HG03457 (cell line): ENCODE data around the gene TDRD9.

Experiments used
- ATAC-seq: cut with Tn5 transposase; IDR thresholded peaks from one replicate; pipeline ENCODE4 v1.9.1; 2021; ENCODE audit warnings: moderate number of reproducible peaks; ENCODE audit not compliant: unreplicated experiment

The TDRD9 gene

DNA sequence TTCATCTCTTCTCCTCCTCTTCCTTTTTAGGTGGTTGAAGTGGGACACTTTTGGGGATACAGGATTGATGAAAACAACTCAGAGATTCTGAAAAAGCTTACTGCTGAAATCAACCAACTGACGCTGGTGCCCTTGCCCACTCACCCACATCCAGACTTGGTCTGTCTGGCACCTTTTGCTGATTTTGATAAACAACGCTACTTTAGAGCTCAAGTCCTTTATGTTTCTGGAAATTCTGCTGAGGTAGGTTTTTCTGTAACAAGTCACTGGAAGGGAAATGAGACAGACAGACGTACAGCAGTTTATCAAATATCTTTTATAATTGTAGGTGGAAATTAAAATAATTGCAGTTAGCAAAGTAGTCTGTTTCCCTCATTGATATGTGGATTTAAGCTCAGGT is 97.3 kb downstream of the TDRD9 start:
- ATAC-seq, result no peak

DNA sequence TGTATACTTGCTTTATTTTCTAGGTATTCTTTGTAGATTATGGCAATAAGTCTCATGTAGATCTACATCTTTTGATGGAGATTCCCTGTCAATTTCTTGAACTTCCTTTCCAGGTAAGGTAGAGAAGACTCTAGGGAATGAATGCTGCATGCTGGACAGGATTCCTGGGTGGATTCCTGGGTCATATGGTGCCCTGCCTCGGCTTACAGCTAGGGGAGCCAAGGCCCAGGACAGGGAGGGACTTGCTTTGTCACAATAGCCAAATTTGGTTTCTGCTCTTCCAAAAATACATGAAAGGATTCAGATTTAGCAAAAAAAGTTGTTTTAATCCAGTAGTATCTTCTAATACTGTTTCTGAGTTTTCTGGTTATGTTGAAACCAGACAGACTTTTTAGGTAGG is 97.8 kb downstream of the TDRD9 start:
- ATAC-seq, result no peak

DNA sequence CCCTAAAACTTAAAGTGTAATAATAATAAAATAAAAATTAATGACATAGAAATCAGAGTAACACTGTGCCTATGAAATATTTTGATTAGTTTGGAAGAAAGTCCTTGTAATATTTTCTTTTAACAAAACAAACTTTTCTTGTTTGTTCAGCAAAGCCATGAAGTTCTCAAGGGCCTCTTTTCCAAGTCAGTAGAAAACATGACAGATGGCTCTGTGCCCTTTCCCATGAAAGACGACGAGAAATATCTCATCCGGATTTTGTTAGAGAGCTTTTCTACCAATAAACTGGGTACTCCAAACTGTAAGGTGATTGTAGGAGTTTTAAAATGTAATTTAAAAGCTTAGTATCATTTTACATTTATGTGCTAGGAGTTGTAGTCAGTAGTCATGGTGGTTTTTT is 102.7 kb downstream of the TDRD9 start:
- ATAC-seq, result no peak

DNA sequence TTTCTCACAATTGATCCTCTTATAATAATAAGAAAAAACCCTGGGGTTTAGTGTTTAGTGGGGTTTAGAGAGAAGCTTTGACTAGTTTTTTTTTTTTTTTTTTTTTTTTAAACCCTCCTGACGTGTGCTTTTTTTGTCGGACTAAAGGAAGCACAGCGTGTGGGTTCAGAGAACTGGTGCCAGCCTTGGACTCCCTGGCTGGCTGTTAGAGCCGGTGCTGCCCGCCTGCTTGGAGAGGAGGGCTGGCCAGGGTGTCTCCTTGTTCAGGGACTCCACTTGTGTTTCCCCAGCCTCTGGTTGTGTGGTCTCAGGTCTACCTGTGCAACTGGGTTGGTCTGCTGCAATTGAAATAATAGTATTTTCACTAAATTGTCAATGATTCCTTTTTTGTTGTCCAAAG is 103.1 kb downstream of the TDRD9 start:
- ATAC-seq, result no peak

DNA sequence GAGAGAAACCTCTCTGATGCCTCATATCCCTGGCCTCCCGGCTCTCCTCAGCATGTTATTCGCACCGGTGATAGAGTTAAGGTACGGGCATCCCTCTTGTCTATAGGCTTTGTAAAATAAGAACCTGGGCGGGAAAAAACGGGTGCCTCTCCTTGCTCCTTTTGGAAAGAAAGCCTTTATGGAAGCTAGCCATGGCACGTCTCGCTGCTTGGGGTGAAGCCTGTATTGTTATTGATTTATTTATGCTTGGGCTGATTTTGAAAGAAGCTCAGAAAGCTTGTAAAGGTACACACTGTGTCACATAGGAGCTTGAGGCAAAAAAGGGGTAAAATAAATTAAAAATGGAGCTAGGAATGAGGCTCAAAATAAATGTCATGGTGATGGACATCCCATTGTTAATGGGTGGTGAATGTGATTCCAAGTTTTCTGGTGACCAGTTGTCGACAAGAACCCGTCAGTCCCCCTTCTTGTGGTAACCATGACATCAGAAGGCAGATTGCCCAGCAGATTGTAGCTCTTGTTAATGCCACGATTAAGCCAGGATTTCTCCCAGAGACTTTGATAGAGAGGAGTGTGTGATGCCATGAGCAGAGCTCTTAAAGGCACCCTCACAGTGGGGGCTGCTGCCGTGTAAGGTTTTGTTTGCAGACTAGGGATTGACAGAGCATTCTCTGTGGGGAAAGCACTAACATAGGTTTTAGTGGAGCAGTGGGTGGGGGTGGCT is 106.9 kb downstream of the TDRD9 start:
- ATAC-seq, result no peak

DNA sequence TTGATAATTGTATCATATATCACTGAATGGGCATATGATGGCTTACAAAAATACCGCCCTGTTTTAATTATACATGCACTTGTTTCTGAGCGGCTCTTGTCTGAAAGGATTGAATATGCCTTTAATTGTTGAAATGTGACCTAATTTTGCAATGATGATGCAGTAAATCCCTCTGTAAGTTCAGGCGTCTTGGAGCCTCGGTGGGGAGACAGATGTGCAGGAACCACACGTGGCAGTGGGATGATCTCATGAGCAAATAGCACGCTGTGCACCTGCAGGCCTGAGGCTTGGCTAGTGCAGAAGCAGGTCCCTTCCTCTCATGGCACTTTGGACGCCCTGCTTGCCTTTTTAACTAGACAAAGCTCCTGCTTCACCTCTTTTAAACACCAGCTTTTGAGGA is 108.0 kb downstream of the TDRD9 start:
- ATAC-seq, result no peak

DNA sequence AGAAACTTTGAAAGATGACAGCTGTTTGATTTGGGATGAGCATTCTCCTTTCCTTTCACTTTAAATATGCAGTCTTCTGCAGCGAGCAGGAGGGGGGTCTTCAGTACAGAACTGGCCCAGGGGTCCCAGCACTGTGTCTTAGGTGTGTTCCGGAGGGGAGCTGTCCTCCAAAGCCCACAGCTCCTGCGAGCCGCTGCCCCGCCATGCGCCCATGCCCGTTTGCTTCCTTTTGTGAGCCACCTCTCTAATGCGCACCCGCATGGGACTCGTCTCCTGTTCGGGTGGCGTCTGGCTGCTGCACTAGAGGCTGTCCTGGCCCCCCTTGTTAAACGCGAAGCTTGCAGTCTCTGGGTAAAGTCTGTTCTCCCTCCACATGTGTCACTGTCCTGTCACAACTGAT is 108.8 kb downstream of the TDRD9 start:
- ATAC-seq, result no peak

DNA sequence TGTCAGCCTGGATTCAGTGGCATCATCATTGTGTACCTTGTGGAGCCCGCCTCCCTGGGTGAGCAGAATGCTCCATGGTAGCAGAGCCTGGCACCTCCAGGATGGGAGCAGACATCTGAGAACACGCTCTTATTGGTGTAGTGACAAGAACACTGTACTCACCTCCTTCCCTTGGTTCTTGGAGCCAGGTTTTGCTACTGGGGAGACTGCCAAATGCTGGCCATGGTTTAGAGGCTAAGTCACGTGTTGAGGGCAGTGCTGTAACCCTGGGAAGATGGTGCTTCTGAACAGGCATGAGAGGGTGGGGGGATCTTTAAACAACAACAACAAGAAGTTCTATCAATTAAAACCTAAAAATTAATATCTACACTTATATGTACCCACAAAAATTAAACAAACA is 109.6 kb downstream of the TDRD9 start:
- ATAC-seq, result no peak

DNA sequence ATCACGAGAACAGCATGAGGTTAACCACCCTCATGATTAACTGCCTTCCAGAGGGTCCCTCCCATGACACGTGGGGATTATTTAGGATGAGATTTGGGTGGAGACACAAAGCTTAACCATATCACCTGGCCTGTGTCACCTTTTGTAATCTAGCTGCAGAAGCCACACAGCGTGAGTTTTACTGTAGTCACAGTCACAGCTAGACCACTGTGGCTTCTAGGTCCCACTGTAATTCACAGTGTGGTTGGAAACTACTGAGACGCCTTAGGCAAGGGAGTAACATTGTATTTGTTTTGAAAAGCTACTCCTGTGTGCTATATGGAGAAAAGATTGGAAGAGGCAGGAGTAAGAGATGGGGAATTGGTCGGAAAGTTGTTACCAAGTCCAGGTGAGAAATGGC is 111.0 kb downstream of the TDRD9 start:
- ATAC-seq, result no peak

DNA sequence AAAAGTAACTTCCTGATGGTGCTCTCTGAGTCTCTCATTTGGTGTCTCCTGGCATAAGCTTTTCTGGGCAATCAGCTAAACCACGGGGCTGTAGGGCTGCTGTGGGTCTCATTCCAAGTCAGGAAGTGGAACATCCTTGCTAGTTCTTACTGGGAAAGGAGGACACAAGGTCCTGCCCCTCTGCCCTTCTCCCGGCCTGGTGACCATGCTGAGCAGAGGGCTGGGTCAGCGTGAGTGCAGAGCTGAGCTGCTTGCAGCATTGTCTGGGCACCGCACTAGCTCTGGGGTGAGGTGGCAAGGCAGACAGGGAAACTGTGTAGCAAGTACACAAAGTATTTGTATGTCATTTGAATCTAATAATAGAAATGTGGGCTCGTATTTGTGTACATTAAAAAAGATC is 112.3 kb downstream of the TDRD9 start:
- ATAC-seq, result no peak

DNA sequence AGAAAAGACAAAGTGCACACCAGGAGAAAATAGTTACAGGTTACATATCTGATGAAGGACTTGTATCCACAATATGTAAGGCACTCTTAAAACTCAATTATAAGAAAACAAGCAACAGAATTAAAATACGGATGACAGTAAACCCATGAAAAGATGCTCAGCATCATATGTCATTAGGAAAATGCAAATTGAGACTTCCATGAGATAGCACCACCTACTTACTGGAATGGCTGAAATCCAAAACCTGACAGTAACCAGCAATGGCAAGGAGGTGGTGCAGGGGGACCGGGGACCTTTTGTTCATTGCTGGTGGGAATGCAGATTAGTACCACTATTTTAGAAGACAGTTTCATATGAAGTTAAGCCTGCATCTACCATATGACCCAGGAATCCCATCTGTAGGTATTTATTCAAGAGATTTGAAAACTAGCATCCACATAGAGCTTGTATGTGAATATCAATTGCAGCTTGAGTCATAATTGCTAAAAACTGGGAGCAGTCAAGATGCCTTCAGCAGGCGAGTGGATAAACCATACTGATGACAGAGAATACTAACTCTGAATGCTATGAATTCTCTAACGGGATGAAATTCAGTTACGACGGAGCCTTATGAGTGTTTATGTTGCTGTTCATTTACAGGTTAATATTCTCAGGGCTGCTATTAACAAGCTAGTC is 113.3 kb downstream of the TDRD9 start:
- ATAC-seq, result no peak

DNA sequence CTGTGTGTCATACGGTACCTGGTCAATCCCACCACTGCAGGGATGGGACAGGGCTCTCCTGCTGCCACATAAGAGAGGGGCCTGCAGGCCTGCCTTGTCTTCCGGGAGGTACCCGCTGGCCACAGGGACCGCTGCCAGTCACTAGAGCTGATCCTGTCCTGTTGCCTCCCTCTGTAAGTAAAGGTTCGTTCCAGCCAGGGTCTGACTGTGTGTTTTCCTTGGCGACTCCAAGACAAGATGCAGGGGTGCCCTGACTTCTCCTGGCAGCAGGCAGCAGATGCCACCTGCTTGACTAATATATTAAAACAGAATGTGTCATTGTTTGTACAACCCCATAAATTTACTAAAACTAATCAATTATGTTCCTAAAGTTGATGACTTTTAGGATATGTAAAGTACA is 115.8 kb downstream of the TDRD9 start:
- no peak for ATAC-seq

DNA sequence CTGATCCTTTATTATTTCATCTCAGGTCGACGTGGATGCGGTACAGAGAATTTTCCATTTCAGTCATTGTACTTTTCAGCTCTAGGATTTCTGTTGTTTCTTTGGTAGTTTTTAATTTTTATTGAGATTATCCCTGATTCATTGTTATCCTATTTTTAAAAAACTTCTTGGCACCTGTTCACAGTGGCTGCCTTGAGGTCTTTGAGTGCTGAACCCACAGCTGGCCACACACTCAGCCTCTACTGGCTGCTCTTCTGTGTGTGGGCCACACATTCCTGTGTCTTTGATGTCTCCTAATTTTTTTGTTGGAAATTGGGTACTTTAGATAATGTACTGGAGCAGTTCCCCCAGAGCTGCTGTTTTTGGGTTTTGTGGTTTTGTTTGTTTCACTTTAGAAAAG is 119.5 kb downstream of the TDRD9 start:
- ATAC-seq, result no peak

DNA sequence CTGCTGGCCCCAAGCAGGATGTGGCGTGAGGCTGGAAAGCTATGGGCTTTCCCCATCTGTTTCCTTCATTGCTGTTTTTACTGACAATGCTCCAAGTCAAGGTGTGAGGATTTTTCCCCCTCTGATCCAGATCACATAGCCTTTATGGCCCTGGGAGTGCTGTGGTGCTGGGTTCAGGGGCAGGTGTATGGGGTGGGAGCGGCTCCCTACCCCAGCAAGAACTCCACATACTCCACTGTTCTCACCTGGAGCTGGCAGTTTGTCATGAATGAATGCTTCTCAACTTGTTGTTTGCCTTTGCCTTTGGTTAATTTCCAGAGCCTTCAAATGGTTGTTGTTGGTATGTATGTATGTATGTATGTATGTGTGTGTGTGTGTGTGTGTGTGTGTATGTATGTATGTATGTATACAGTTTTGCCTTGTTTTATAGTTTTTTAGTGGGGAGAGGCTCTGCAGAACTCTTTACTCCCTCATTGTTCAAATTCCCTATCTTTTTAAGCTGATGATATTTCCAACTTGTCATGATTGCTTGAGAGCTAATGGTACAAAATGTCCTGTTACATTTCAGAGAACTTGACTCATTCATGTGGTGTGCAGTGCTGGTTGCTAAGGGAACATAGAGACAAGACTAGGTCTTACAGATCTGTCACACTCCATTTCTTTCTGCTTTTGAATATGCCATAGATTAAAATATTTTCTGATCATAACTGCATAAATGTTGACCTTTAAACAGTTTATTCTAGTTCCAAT is 120.7 kb downstream of the TDRD9 start:
- no peak for ATAC-seq

DNA sequence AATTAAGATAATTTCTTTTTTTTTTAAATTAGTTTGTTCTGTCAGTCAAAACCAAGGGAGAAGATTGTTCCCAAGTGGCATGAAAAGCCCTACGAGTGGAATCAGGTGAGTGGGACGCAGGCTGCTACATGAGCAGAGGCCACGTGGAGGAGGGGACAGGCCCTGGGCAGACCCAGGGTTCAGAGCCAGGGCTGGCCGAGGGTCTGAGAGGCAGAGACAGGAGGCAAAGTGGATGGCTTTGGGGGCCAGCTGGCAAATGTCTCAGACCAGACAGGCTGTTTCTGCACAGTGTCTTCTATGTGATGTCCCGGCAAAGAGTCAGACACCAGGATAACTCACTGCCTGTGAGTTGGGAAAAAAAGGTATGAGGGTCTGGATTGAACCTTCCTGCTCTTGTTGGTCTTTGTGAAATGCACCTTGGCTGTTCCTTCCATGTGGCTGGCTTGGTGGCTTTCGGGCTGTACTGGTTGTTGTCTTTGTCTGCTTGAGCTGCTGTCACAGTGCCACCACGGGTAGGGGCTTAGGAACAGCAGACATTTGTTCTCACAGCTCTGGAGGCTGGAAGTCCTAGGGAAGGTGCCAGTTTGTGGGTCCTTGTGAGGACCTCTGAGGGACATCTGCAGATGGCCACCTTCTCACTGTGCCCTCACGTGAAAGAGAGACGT is 121.5 kb downstream of the TDRD9 start:
- ATAC-seq, result no peak

DNA sequence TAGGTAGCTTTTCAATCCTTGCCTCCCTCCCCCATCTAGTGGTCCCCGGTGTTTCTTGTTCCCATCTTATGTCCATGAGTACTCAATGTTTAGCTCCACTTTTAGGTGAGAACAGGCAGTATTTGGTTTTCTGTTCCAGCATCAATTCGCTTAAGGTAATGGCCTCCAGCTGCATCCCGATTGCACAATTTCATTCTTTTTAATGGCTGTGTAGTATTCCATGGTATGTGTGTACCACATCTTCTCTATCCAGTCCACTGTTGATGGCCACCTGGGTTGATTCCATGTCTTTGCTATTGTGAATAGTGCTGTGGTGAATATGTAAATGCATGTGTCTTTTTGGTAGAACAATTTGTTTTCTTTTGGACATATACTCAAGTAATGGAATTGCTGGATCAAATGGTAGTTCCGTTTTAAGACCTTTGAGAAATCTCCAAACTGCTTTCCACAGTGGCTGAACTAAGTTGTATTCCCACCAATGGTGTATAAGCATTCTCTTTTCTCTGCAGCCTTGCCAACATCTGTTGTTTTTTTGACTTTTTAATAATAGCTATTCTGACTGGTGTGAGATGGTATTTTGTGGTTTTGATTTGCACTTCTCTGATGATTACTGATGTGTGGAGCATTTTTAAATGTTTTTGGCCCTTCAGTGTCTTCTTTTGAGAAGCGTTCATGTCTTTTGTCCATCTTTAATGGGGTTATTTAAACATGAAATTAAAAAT is 123.0 kb downstream of the TDRD9 start:
- ATAC-seq, result no peak

DNA sequence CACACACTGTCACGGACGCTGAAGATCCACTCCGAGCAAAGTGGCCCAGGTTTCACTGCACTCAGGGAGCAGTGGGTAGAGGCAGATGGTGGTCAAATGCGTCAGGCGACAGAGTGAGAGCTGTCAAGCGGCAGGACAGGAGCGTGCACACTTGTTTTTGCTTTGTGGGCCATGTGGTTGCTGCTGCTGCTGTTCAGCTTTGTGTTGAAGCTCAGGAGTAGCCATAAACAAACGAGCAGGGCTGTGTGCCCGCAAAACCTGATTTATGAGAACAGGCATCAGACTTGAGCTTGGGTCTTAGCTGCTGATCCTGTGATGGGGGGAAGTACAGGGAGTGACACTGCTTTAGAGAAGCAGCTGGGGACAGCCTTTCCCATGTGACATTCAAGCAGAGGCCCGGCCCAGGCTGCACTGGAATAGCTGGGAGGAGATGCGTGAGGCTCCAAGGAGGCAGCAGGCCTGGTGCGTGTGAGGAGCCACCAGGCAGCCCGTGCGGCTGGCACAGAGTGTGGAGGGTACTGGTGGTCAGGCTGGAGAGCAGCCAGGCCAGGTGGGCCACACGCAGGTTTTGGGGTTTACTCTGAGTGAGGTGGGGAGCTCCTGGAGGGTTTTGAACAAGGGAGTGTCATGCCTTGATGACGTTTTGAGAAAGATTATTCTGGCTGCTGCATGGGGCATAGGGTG is 126.1 kb downstream of the TDRD9 start:
- no peak for ATAC-seq

DNA sequence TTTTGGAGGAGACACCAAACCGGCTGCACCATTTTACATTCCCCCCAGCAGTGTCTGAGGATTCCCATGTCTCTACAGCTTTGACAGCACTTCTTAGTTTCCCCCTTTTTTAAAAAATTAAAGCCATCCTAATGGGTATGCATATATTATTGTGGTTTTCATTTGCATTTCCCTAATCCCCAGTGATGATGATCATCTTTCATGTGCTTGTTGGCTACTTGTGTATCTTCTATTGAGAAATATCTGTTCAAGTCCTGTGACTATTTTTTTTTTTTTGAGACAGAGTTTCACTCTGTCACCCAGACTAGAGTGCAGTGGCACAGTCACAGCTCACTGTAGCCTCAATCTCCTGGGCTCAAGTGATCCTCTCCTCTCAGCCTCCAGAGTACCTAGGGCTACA is 134.0 kb downstream of the TDRD9 start:
- no peak for ATAC-seq

DNA sequence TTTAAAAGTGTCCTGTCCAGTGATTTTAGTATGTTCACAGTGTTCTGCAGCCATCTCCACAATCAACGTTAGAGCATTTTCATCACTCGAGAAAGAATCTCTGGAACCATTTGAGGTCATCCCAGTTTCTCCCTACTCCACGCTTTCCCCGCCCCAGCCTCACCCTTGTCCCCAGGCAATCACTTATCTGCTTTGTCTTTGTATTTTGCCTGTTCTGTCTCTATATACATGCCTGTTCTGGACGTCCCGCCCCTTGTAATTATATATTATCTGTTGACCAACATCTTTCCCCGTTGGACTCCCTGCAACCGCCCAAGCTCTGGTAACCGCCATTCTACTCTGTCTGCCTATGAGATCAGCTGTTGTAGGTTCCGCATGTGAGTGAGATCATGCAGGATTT is 135.7 kb downstream of the TDRD9 start:
- ATAC-seq, result no peak

DNA sequence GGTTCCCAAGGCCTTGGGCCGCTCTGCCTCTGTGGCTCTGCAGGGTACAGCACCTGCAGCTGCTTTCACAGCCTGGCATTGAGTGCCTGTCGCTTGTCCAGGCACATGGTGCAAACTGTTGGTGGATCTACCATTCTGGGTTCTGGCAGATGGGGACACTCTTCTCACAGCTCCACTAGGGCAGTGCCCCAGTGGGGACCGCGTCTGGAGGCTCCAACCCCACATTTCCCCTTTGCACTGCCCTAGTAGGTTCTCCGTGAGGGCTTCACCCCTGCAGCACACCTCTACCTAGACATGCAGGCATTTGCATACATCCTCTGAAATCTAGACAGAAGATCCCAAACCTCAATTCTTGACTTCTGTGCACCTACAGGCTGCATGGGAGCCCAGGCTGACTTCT is 138.0 kb downstream of the TDRD9 start:
- no peak for ATAC-seq
